K562 (cell line): ENCODE measurements around the gene NUPR1.

Experiments used
- CEBPB ChIP-seq: fragments of 450-650 bp; IDR thresholded peaks from 2 replicates; pipeline ENCODE4 v1.6.1; 2016; ENCODE audit warnings: missing genetic modification characterization, missing compliant biosample characterization
- NFYB ChIP-seq: IDR thresholded peaks from 2 replicates; pipeline ENCODE4 v1.6.1; 2011; ENCODE audit warnings: mild to moderate bottlenecking, moderate library complexity; ENCODE audit not compliant: insufficient read length; ENCODE audit errors: extremely low read depth
- TF ChIP-seq, protein P1 (sequence below), 3 experiments: IDR thresholded peaks in 2 of 3; conservative IDR thresholded peaks in 1 of 3; 2 replicates each; pipeline ENCODE4 v1.5.1; 2011 to 2012; ENCODE audit warnings: low read length in 3 of 3, mild to moderate bottlenecking in 3 of 3, control low read depth in 2 of 3, improper control_type of control experiment in 1 of 3, inconsistent platforms in 1 of 3, low read depth in 1 of 3, mixed read lengths in 1 of 3, moderate library complexity in 1 of 3; ENCODE audit not compliant: insufficient read depth in 2 of 3

DNA sequence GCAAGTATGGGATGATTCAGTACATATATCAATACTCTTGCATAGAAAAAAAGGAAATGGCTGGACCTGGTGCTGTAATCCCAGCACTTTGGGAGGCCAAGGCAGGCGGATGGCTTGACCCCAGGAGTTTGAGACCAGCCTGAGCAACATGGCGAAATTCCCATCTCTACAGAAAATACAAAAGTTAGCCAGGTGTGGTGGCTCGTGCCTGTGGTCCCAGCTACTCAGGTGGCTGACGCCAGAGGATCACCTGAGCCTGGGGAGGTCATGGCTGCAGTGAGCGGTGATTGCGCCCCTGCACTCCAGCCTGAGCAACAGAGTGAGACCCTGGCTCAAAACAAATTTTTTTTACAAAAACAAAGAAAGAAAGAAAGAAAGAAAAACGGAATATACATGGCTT lies 7.9 kb upstream of the NUPR1 start:
- no peak for TF ChIP-seq NFYB
- TF ChIP-seq, protein P1, sequence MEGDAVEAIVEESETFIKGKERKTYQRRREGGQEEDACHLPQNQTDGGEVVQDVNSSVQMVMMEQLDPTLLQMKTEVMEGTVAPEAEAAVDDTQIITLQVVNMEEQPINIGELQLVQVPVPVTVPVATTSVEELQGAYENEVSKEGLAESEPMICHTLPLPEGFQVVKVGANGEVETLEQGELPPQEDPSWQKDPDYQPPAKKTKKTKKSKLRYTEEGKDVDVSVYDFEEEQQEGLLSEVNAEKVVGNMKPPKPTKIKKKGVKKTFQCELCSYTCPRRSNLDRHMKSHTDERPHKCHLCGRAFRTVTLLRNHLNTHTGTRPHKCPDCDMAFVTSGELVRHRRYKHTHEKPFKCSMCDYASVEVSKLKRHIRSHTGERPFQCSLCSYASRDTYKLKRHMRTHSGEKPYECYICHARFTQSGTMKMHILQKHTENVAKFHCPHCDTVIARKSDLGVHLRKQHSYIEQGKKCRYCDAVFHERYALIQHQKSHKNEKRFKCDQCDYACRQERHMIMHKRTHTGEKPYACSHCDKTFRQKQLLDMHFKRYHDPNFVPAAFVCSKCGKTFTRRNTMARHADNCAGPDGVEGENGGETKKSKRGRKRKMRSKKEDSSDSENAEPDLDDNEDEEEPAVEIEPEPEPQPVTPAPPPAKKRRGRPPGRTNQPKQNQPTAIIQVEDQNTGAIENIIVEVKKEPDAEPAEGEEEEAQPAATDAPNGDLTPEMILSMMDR (IDR thresholded peaks at IDR 0.05 in 2 of 3, conservative IDR thresholded peaks at IDR 0.05 in 1 of 3; ENCODE audit: insufficient read depth in 2 of 3, low read depth in 1 of 3, low read length in 3 of 3) = no peak
- no peak for TF ChIP-seq CEBPB
